Fibroblast of villous mesenchyme (primary cell): Measurements from ENCODE around the gene HERC2. TPM values are rescaled to one million over a fixed set of nuclear protein-coding genes. Genes with fewer than 3 reads are reported as not detected.
"Not testable (repeated sequence)": the region's sequence is repeated elsewhere in the genome, so short reads cannot be mapped to it uniquely, and the experiment has no call there.

Experiments used
- DNase-seq: peaks from one replicate; pipeline ENCODE4 v3.0.0-alpha.2; 2010; ENCODE audit warnings: low read depth
- H3K4me3 ChIP-seq: 2 replicates; pipeline ENCODE4 v1.5.1; 2011; ENCODE audit warnings: low read depth, mild to moderate bottlenecking, low read length
- total RNA-seq: library from RNA; depleted of rRNA; stranded (reverse); fragments of >200 nt; gene quantifications from 2 replicates; pipeline ENCODE4 v1.2.3, GENCODE V29; 2012
- TF ChIP-seq, protein P1 (sequence below): IDR thresholded peaks from 2 replicates; pipeline ENCODE4 v1.5.1; 2012; ENCODE audit warnings: low read depth, mild to moderate bottlenecking, low read length; ENCODE audit not compliant: insufficient read depth

The HERC2 gene
- total RNA-seq, 1 donor: 41.0 TPM

- H3K4me3 ChIP-seq: no peak overlapping the region
- DNase-seq: no peak
- TF ChIP-seq, protein P1, sequence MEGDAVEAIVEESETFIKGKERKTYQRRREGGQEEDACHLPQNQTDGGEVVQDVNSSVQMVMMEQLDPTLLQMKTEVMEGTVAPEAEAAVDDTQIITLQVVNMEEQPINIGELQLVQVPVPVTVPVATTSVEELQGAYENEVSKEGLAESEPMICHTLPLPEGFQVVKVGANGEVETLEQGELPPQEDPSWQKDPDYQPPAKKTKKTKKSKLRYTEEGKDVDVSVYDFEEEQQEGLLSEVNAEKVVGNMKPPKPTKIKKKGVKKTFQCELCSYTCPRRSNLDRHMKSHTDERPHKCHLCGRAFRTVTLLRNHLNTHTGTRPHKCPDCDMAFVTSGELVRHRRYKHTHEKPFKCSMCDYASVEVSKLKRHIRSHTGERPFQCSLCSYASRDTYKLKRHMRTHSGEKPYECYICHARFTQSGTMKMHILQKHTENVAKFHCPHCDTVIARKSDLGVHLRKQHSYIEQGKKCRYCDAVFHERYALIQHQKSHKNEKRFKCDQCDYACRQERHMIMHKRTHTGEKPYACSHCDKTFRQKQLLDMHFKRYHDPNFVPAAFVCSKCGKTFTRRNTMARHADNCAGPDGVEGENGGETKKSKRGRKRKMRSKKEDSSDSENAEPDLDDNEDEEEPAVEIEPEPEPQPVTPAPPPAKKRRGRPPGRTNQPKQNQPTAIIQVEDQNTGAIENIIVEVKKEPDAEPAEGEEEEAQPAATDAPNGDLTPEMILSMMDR: no peak
These were observed 168.4 kb downstream of the HERC2 start for GRCh38 chr15:28153492-28154119.

- not testable (repeated sequence) for DNase-seq, H3K4me3 ChIP-seq
These were observed 169.4 kb downstream of the HERC2 start for GRCh38 chr15:28152538-28152923.

DNA sequence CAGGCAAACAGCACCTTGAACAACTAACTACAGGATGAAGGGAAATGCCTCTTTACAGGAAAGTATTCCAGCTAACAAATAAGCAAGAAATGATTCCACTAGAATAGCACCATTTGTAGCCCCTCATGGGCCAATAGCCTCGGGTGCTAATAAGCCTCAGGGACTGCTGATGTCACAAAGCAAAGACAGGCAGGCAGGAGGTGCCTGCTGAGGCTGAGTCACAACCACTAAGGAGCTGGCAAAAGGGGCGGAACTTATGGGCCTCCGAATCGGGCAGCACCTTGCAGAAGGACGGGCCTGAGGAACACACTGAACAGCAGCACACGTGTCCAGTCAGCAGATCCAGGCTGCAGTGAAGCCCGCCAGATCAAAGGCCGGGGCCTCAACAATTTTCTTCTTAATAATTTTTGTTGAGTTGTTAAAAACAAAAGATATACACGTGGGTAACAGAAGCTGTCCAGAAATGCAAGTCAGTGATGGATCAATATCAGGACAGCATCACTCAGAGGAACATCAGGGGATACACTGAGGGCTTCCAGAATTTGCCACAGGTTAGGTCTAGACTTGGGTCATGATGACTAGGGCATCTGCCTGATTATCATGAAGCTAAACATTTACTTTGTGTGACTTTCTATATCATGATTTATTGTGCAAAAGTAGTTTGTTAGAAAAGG, 170.0 kb downstream of the HERC2 start:
- DNase-seq: peak; percentile 12
- H3K4me3 ChIP-seq: not testable (repeated sequence)

DNA sequence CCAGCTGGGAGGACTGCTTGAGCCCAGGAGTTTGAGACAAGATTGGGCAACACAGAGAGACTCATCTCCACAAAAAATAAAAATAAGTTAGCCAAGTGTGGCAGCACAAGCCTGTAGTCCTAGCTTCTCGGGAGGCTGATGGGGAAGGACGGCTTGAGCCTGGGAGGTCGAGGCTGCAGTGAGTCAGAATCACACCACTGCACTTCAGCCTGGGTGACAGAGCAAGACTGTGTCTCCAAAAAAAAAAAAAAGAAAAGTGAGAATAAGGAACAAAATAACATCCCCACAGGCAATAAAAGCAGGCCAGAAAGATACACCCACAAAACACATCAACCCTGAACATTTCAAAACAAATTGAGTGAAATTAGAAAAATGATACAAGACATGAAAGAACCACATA, 174.2 kb downstream of the HERC2 start:
- TF ChIP-seq, protein P1: no peak
- no peak overlapping the region for H3K4me3 ChIP-seq

GRCh38 chr15:28145419-28145818, 176.6 kb downstream of the HERC2 start:
- DNase-seq, H3K4me3 ChIP-seq: not testable (repeated sequence)

More for the DNA sequence above, 174.2 kb downstream of the HERC2 start:
- DNase-seq: peak; percentile 70

DNA sequence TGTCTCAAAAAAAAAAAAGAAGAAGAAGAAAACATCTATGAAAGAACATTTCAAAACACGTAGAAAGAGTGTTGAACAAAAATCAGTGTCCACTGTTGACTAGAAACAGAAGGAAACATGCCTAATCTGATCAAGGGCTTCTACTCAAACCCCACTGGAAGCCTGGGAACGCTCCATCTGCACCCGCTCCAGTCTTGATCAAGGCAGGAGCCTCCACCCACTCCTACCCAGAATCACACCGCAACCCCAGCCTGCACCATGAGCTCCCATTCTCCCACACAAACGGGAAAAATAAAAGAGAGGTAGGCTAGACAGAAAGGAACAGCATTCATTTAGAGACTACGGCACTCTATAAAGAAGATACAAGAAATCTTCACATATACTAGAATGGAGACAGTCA, 181.9 kb downstream of the HERC2 start:
- H3K4me3 ChIP-seq: no peak overlapping the region
- TF ChIP-seq, protein P1: no peak
- no peak for DNase-seq

DNA sequence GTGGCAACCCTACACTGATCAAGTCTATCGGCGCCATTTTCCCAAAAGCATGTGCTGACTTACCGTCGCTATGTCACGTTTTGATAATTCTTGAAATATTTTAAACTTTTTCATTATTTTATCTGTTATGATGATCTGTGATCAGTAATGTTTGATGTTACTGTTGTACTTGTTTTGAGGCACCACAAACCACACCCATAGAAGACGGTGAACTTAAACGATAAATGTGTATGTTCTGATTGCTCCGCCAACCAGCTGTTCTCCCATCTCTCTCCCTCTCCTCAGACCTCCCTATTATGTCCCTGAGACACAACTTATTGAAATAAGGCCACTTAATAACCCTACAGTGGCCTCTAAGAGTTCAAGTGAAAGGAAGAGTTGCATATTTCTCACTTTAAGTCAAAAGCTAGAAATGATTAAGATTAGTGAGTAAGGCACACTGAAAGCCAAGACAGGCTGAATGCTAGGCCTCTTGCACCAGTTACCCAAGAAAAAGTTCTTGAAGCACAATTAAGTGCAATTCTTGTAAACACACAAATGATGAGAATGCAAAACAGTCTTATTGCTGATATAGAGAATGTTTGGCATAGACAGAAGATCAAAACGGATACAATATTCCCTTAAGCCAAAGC, 184.5 kb downstream of the HERC2 start:
- H3K4me3 ChIP-seq, DNase-seq: not testable (repeated sequence)

GRCh38 chr15:28136236-28136904, 185.6 kb downstream of the HERC2 start:
- not testable (repeated sequence) for DNase-seq, H3K4me3 ChIP-seq

- TF ChIP-seq, protein P1: no peak
- H3K4me3 ChIP-seq: no peak overlapping the region
- no peak for DNase-seq
These were observed 188.7 kb downstream of the HERC2 start for GRCh38 chr15:28133281-28133680.
